Panc1 (cell line): ENCODE results near the gene HIC2. TPM values are rescaled to one million over a fixed set of nuclear protein-coding genes. Genes with fewer than 3 reads are reported as not detected.

Experiments used
- ATAC-seq: fragments of 200-7000 bp; cut with Tn5 transposase; 2 replicates; pipeline ENCODE4 v1.9.1; 2020; ENCODE audit warnings: mild to moderate bottlenecking, moderate library complexity
- BruUV-seq: library from RNA; stranded (reverse); fragments of 400-500 nt; replicated peaks from 2 replicates; lab custom pipeline; 2021; lab: Mats Ljungman, UMichigan
- CTCF ChIA-PET: fragments of 300-600 bp; sonication (Branson Sonifier 250); formaldehyde crosslinking; loops from one replicate; lab custom pipeline; 2022; ENCODE audit warnings: antibody characterized with exemption; lab: Charles Lee
- POLR2A ChIA-PET: fragments of 300-600 bp; sonication (Branson Sonifier 250); formaldehyde crosslinking; loops from one replicate; lab custom pipeline; 2022; ENCODE audit warnings: antibody characterized with exemption; lab: Charles Lee
- DNase-seq: peaks from one replicate; pipeline ENCODE4 v3.0.0-alpha.2; 2010; ENCODE audit warnings: low read depth, low spot score
- H3K27ac ChIP-seq: 2 replicates; pipeline ENCODE4 v1.5.1; 2011; ENCODE audit warnings: mild to moderate bottlenecking, low read length, inconsistent platforms
- H3K27me3 ChIP-seq: fragments of 200-500 bp; sonication (Bioruptor generic); 2 replicates; pipeline ENCODE4 v1.6.0; 2014; ENCODE audit warnings: low read length, inconsistent platforms; ENCODE audit not compliant: control insufficient read depth, insufficient read depth
- H3K36me3 ChIP-seq: fragments of 200-500 bp; sonication (Bioruptor generic); 2 replicates; pipeline ENCODE4 v1.5.1; 2014; ENCODE audit warnings: inconsistent platforms, mild to moderate bottlenecking, low read length, moderate library complexity; ENCODE audit not compliant: control insufficient read depth, insufficient read depth
- H3K4me1 ChIP-seq: 2 replicates; pipeline ENCODE4 v1.5.1; 2011; ENCODE audit warnings: inconsistent platforms, mild to moderate bottlenecking, low read length, moderate library complexity; ENCODE audit not compliant: control insufficient read depth, insufficient read depth
- H3K4me3 ChIP-seq, 2 experiments: 2 replicates each; pipeline ENCODE4 v1.5.1; 2011 to 2012; ENCODE audit warnings: low read depth in 2 of 2, low read length in 2 of 2, mild to moderate bottlenecking in 2 of 2, inconsistent platforms in 1 of 2, moderate library complexity in 1 of 2
- H3K9me3 ChIP-seq: fragments of 200-500 bp; sonication (Bioruptor generic); 2 replicates; pipeline ENCODE4 v1.5.1; 2014; ENCODE audit warnings: low read depth, mild to moderate bottlenecking, inconsistent platforms, low read length, moderate library complexity; ENCODE audit not compliant: control insufficient read depth, insufficient read depth
- POLR2AphosphoS5 ChIP-seq: IDR thresholded peaks from 2 replicates; pipeline ENCODE4 v1.6.1; 2012; ENCODE audit warnings: mild to moderate bottlenecking, low read depth, low read length, moderate library complexity
- SIN3A ChIP-seq: IDR thresholded peaks from 2 replicates; pipeline ENCODE4 v1.6.1; 2012; ENCODE audit warnings: low read depth, mild to moderate bottlenecking, low read length, moderate library complexity, borderline replicate concordance; ENCODE audit not compliant: insufficient read depth
- TCF7L2 ChIP-seq: IDR thresholded peaks from 2 replicates; pipeline ENCODE4 v1.6.1; 2011; ENCODE audit warnings: mild to moderate bottlenecking, low read depth, low read length, inconsistent platforms
- in situ Hi-C: cut with HindIII; loops from 2 replicates; pipeline ENCODE4 v1.10.0; 2016; ENCODE audit warnings: low sequenced_read_pairs, low pct_unique_long_range_greater_than_20kb
- intact Hi-C: fragments of 100-400 bp; cut with micrococcal nuclease; formaldehyde crosslinking; loops from one replicate; pipeline ENCODE4 v1.10.0; 2022; ENCODE audit not compliant: unreplicated experiment
- total RNA-seq: library from RNA; stranded (reverse); gene quantifications from one replicate; pipeline ENCODE4 v1.2.1, GENCODE V29; 2021; ENCODE audit not compliant: unreplicated experiment
- TF ChIP-seq, protein P1 (sequence below), 2 experiments: IDR thresholded peaks; 2 replicates each; pipeline ENCODE4 v1.6.1; 2011 to 2012; ENCODE audit warnings: low read depth in 2 of 2, control low read depth in 1 of 2, low read length in 1 of 2, mild to moderate bottlenecking in 1 of 2, moderate library complexity in 1 of 2; ENCODE audit not compliant: insufficient read depth in 1 of 2
- TF ChIP-seq, protein P2 (sequence below): fragments of 450-650 bp; IDR thresholded peaks from 2 replicates; pipeline ENCODE4 v1.5.1; 2017; ENCODE audit warnings: mild to moderate bottlenecking

HIC2 gene
- total RNA-seq, 1 experiment from 2014 or later = 7.3 TPM

DNA sequence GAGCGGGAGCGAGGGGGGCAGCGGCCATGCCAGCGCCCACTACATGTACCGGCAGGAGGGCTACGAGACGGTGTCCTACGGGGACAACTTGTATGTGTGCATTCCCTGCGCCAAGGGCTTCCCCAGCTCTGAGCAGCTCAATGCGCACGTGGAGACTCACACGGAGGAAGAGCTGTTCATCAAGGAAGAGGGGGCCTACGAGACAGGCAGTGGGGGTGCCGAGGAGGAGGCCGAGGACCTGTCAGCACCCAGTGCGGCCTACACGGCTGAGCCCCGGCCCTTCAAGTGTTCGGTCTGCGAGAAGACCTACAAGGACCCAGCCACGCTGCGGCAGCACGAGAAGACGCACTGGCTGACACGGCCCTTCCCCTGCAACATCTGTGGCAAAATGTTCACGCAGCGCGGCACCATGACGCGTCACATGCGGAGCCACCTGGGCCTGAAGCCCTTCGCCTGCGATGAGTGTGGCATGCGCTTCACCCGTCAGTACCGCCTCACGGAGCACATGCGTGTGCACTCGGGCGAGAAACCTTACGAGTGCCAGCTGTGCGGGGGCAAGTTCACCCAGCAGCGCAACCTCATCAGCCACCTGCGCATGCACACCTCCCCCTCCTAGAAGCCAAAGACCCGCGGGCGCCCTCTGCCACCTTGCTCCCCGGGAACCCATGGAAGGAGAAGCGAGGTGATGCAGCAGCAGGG lies 29.1 kb downstream of the HIC2 start:
- BruUV-seq = no TSS peak
- no peaks in the 10 kb centered on the region for H3K9me3 ChIP-seq
- intact Hi-C loops = no loop called here
- in situ Hi-C loops = no loop called here
- H3K27ac ChIP-seq = no peak overlapping the region
- peaks cover 4% of the 10 kb centered on the region; the same call in 1 of the 2 replicates for H3K4me1 ChIP-seq
- no peaks in the 10 kb centered on the region for H3K27me3 ChIP-seq
- no peaks in the 10 kb centered on the region for H3K36me3 ChIP-seq
- ATAC-seq (no peak), DNase-seq (no peak)
- POLR2A ChIA-PET = no interaction called here
- CTCF ChIA-PET = no interaction called here
- TF ChIP-seq, protein P1, sequence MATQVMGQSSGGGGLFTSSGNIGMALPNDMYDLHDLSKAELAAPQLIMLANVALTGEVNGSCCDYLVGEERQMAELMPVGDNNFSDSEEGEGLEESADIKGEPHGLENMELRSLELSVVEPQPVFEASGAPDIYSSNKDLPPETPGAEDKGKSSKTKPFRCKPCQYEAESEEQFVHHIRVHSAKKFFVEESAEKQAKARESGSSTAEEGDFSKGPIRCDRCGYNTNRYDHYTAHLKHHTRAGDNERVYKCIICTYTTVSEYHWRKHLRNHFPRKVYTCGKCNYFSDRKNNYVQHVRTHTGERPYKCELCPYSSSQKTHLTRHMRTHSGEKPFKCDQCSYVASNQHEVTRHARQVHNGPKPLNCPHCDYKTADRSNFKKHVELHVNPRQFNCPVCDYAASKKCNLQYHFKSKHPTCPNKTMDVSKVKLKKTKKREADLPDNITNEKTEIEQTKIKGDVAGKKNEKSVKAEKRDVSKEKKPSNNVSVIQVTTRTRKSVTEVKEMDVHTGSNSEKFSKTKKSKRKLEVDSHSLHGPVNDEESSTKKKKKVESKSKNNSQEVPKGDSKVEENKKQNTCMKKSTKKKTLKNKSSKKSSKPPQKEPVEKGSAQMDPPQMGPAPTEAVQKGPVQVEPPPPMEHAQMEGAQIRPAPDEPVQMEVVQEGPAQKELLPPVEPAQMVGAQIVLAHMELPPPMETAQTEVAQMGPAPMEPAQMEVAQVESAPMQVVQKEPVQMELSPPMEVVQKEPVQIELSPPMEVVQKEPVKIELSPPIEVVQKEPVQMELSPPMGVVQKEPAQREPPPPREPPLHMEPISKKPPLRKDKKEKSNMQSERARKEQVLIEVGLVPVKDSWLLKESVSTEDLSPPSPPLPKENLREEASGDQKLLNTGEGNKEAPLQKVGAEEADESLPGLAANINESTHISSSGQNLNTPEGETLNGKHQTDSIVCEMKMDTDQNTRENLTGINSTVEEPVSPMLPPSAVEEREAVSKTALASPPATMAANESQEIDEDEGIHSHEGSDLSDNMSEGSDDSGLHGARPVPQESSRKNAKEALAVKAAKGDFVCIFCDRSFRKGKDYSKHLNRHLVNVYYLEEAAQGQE (IDR thresholded peaks at IDR 0.05; ENCODE audit: insufficient read depth in 1 of 2, low read depth in 2 of 2, low read length in 1 of 2) = no peak
- TF ChIP-seq TCF7L2 = no peak
- TF ChIP-seq, protein P2, sequence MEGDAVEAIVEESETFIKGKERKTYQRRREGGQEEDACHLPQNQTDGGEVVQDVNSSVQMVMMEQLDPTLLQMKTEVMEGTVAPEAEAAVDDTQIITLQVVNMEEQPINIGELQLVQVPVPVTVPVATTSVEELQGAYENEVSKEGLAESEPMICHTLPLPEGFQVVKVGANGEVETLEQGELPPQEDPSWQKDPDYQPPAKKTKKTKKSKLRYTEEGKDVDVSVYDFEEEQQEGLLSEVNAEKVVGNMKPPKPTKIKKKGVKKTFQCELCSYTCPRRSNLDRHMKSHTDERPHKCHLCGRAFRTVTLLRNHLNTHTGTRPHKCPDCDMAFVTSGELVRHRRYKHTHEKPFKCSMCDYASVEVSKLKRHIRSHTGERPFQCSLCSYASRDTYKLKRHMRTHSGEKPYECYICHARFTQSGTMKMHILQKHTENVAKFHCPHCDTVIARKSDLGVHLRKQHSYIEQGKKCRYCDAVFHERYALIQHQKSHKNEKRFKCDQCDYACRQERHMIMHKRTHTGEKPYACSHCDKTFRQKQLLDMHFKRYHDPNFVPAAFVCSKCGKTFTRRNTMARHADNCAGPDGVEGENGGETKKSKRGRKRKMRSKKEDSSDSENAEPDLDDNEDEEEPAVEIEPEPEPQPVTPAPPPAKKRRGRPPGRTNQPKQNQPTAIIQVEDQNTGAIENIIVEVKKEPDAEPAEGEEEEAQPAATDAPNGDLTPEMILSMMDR = no peak
- TF ChIP-seq POLR2AphosphoS5 = no peak
- no peak for TF ChIP-seq SIN3A
- no peak overlapping the region for H3K4me3 ChIP-seq

DNA sequence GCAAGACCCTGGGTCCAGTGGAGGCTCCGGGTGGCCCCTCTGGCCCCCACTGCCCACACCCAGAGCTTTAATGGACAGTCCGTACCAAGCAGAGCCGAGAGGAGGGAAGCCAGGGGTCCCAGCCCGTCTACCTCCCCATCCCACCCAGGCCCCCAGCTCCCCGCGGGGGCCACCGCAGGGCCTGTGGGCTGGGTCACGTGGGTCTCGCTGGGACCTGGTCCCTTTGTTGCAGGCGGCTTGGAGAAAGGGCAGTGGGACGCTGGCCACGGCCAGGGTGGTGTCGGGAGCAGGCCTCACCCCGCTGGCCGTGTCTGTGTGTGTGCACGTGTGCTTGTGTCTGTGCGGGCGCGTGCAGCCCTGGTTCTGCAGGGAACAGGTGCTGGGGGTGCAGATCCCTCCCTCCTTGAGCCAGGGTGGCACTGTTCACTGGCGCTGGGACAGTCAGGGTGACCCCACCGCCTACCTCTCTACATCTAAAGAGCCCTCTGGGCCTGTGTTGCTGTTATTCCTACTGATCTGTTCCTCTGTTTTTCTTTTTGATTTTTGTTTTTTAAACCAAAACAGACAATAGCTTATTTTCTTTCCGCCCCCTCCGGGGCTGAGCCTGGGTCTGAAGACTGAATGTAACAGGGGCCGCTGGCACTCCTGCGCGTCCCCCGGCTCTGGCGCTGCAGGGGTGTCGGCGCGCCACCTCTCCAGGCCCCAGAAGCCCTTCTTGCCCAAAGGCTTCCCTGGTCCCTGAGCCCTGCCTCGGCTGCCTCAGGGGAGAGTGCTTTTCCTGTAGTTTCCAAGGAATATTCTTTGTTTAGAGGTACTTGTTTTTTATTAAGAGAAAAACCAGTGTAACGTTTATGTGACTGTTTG lies 29.9 kb downstream of the HIC2 start:
- Histone ChIP-seq H3K27me3 (no peaks in the 10 kb centered on the region), H3K4me1 (peaks cover 4% of the 10 kb centered on the region; the same call in 1 of the 2 replicates), H3K27ac (no peak overlapping the region), H3K9me3 (no peaks in the 10 kb centered on the region), H3K4me3 (no peak overlapping the region), H3K36me3 (no peaks in the 10 kb centered on the region)
- BruUV-seq = no TSS peak
- TF ChIP-seq, protein P2 = no peak
- TF ChIP-seq TCF7L2 (no peak), SIN3A (no peak), POLR2AphosphoS5 (no peak)
- TF ChIP-seq, protein P1 (IDR thresholded peaks at IDR 0.05; ENCODE audit: insufficient read depth in 1 of 2, low read depth in 2 of 2, low read length in 1 of 2) = no peak
- POLR2A ChIA-PET = no interaction called here
- ATAC-seq = no peak
- CTCF ChIA-PET = no interaction called here
- no peak for DNase-seq
- in situ Hi-C loops (no loop called here), intact Hi-C loops (no loop called here)
